ENCODE data around the gene FOLH1.
"Not testable (repeated sequence)": the region's sequence is repeated elsewhere in the genome, so short reads cannot be mapped to it uniquely, and the experiment has no call there.

Gene FOLH1

DNA sequence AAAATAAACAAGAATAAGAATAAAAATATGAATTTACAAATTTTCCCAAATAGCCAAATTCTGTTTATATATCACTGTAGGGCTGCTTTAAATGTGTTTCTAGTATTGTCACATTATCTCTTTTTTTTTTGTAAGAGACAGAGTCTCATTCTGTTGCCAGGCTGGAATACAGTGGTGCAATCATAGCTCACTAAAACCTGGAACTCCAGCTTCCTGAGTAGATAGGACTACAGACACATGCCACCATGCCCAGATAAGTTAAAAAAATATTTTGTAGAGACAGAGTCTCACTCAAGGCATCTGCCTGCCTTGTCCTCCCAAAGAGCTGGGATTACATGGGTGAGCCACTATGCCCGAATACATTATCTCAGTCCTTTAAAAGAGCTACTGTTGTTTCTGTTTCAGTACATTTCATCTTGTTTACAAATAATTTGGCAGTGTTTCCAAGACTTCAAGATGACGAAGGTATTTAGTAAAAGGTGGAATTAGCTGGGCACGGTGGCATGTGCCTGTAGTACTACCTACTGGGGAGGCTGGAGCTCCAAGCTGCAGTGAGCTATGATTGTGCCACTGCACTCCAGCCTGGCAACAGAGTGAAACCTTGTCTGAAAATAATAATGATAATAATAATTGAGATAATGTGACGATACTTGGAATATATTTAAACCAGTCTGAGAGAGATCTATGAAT, 6.0 kb downstream of the FOLH1 start:
- FAIRE-seq (no peak), DNase-seq (ENCODE audit: insufficient read length, low spot score) (no peak)
- no peak for TF ChIP-seq POLR2A (IDR thresholded peaks at IDR 0.05; ENCODE audit: low read depth, low read length)

DNA sequence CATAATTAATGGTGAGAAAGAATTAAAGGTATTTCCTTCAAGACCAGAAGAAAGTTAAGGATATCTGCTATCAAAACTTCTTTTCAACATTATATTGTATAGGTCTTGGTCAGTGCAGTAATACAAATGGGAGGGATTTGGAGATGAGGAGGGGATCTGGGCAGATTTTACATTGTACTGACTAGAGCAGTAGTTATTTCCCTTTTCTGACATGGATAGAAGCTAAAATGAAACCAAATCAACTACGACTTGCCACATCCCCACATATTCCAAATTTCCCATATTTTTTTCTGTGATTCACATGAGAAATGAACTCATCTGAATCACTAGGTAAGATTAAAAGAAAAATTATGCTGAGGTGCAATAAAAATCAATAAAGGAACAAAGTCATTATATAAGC, 11.6 kb downstream of the FOLH1 start:
- DNase-seq (ENCODE audit: insufficient read length, low spot score); FAIRE-seq: not testable (repeated sequence)

DNA sequence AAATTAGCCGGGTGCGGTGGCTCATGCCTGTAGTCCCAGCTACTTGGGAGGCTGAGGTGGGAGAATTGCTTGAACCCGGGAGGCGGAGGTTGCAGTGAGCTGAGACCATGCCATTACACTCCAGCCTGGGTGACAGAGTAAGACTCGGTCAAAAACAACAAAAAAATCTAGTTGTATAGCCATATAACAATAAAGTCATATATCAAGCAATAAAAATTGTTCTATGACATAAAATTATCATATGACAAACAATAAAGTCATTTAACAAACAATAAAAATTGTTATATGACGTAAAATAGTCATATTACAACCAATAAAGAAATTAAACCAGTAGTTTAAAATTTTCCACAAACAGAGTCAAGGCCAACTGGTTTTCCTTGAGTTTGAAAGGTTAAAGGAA, 12.4 kb downstream of the FOLH1 start:
- not testable (repeated sequence) for FAIRE-seq; DNase-seq (ENCODE audit: insufficient read length, low spot score)

DNA sequence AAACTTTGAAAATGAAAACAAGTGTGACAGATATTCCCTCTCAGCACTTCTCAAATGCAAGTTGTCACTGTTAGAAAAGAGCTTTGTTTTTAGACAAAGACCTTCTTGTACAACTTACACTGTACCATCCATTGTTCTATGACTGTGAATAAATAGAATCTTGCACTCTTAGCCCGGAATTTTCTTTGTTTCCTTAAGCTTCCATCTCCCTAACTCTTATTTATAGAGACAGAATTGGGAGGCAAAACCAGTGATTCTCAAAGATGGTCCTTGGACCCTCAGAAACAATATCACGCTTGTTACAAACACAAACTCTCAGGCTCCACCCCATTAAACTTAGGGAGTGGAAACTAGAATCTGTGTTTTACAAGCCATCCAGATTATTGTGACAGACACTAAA, 18.1 kb downstream of the FOLH1 start:
- DNase-seq (ENCODE audit: insufficient read length, low spot score); FAIRE-seq: not testable (repeated sequence)

DNA sequence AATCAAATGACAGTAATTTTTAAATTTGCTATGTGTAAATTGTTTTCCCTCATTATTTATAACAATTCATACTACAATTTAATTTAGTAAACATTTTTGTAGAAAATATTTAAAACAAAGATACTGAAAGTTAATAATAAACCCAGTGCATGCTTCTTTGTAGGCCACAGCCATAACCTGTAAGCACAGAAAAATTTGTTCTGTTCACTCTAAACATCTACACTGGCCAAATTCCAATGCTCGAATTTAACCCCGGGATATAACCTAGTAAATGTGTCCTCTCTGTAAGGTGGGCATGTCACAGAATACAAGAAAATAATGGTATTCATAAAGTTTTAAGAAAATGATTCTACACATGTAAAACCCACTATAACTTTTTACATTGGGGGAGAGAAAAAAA, 22.2 kb downstream of the FOLH1 start:
- FAIRE-seq; DNase-seq (ENCODE audit: insufficient read length, low spot score): not testable (repeated sequence)

DNA sequence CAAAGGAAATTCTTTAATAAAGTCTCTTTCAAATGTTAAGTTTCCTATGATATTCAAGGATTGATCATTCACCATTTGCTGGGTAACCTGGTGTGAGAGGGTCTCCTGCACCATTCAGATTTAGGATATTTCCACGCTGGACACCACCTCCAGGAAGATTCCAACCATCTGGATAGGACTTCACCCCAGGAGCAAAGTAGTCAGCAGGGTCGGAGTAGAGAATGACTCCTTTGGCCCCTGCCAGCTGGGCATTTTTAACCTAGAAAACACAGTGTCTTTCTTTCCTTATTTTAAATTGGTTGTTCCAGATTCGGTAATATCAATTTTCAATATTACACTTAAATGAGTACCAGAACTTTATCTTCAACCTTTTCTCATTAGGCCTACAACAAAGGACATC, 22.8 kb downstream of the FOLH1 start:
- FAIRE-seq; DNase-seq (ENCODE audit: insufficient read length, low spot score): not testable (repeated sequence)

DNA sequence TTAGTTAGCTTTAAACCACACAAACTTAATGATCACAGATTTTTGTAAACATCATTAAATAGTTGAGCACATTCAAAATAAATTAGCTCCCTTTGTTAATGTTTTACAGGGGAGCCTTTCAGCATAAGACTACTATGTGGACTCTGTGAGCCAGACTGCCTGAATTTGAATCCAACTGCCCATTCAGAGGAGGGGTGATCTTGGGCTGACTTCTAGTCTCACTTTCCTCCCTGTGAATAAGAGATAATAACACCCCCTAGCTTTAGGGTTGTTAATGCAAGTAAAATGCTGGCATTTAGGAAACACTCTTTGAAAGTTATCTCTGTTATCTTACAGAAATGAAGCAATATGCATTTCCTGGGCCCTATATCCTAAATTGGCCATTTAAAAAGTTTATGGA, 23.6 kb downstream of the FOLH1 start:
- DNase-seq (ENCODE audit: insufficient read length, low spot score); FAIRE-seq: not testable (repeated sequence)

DNA sequence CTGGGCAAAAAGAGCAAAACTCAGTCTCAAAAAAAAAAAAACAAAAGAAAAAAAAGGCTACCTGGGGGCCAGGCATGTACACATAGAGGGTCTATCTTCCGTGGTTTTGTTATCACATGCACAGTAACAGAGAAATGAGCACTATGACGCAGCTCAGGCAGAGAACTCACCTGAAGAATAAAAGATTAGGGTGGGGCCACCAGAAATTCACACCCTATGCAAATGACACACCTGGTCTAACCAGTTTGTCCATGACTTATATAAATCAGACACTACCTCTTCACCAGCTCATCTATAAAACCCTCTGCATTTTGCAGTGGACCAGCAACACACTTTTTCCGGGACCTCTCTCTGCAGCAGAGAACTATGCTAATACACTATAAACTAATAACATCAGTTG, 30.5 kb downstream of the FOLH1 start:
- FAIRE-seq; DNase-seq (ENCODE audit: insufficient read length, low spot score): not testable (repeated sequence)

DNA sequence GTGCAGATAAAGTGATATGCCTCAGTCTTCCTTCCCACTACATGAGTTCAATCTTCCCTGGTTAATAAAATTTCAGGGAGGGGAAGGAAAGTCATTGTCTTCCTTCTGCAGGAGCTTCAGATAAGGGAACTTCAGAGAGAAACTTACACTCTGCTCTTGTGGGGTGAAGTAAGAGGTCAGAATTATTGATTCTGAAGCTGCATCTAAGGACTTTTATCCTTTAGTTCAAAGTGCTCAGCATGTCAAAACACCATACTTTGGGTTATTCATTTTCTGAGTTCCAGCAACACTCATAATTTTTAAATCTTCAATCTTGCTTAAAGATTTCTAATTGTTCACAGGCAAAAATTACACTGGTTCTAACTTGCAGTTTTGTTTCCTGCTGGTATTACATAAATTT, 33.0 kb downstream of the FOLH1 start:
- not testable (repeated sequence) for FAIRE-seq; DNase-seq (ENCODE audit: insufficient read length, low spot score)

DNA sequence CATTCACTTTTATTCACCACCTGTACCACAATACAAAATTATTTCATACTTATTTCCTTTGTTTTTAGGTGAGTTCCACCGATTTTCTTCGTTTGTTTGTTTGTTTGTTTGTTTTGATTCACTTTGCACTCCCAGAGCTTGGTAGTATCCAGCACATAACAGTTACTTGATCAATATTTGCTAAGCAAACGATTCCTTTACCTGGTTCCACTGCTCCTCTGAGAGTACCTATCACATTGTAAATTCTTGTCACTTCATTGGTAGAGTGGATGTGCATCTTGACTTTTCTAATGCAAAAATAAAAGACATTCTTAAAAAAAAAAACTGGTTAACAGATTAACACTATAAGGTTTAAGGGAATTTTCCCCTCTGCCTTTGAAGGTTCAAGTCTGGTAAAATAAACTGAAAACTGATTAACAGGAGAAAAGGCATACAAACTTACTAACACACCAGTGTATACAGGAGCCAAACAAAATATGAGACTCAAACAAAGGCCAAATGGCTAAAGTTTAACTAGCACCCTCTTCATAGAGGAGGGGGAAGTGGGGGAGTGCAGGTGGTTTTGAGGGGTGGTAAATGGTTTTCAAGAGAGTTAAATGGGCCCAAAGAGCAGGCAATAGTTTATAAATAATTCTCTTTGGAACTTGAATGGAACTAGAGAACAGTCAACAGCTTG, 33.6 kb downstream of the FOLH1 start:
- DNase-seq (ENCODE audit: insufficient read length, low spot score); FAIRE-seq: not testable (repeated sequence)

DNA sequence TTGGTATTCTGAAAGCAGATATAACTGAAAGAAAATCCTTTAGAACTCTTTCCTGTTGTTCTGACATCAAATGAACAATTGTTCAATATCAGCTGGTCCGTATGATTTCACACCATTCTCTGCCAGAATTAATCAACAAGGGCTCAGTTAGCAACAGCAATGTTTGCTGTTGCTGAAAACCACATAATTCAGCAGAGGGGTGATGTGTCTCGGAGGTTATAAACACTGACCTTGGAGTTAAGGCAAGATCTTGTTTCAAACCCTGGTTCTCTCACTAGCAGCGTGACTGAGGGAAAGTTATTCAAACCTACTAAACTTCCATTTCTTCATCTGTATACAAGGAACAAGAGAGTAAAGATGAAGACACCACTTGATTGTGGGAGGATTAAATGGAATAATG, 36.8 kb downstream of the FOLH1 start:
- FAIRE-seq; DNase-seq (ENCODE audit: insufficient read length, low spot score): not testable (repeated sequence)

DNA sequence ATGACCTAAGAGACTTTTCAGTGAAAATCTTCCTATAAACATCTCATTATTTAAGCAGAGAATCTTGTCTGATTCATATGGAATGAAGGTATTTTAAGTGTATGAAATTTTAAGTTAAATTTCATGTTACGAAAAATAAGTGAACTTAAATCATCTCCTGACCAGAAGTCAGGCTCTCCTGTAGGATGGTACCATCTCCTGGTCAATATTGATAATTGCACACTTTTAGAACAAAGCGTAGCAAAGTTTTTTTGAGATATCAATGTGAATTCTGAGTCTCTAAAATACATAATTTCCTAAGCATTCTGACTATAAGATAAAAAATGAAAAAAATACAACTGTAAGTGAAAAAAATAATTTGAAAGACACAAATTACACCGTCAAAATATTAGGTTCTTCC, 38.8 kb downstream of the FOLH1 start:
- DNase-seq (ENCODE audit: insufficient read length, low spot score); FAIRE-seq: not testable (repeated sequence)

DNA sequence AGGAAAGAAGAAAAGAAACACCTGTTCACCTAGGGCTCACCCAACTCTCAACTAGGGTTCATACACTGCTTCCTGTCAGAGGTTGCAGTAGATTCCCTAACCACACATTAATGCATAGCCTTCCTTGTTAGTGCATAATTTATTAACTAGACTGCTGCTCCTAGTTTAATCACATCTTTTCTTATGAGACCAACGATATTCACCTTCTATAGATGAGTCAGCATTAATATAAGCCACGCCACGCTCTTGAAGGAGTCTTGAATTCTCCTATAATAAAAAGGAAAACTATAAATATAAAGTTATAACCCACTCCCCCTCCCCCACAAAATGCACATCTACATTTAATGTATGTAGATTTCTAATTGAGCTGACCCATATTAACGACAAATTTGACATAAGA, 39.4 kb downstream of the FOLH1 start:
- DNase-seq (ENCODE audit: insufficient read length, low spot score); FAIRE-seq: not testable (repeated sequence)

DNA sequence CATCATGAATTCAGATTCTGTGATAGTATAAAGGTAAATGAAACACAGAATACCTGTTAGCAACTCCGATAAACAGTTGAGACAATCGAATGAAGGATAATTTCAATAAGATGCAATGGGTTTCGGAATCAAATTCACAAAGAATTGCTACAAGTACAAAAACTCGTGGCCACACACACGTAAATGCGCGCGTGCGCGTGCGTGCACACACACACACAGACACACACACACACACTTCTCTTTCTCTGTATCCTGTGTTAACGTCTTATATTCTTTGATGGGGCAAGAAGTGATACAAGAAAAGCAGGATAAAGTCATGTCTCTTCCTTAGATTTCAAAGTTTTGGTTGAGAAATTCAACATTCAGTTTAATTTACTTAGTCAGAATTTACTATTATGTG, 57.2 kb downstream of the FOLH1 start:
- TF ChIP-seq POLR2A (IDR thresholded peaks at IDR 0.05; ENCODE audit: low read depth, low read length): no peak
- FAIRE-seq: no peak
- no peak for DNase-seq (ENCODE audit: insufficient read length, low spot score)

DNA sequence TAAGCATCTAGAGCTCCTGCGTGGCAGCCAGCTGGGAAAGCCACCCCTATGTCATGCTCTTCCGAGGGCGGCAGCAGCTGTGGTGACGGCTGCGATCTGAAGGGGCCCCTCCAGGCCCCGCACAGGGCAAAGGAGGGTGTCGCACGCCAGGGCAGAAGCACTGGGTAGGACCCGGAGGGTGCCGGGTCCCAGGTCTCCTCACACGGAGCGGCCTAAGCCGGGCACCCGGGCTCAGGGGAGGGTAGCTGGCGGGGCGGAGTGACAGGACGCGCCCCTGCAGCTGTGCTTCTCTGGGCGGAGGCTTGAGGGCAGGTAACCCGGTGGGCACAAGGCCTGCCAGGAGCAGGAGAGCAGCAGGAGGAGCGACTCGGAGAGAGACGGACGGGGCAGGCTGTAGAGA, 106.0 kb downstream of the FOLH1 start:
- DNase-seq (ENCODE audit: insufficient read length, low spot score); FAIRE-seq: not testable (repeated sequence)
